ENCODE data around the gene PLXNB1. TPM values are rescaled to one million over a fixed set of nuclear protein-coding genes. Genes with fewer than 3 reads are reported as not detected.

Gene PLXNB1
- total and polyA plus RNA-seq, 2 of the 13 experiments (the other 11 are each of a cell fraction or from before 2014, with no cell fraction given), result 86.0 to 143 TPM

- TF ChIP-seq ARID5B (CRISPR knock-in tag; IDR thresholded peaks at IDR 0.05) (peak; percentile 82), SIX4 (CRISPR knock-in tag; IDR thresholded peaks at IDR 0.05) (peak; percentile 100), TMF1 (CRISPR knock-in tag; IDR thresholded peaks at IDR 0.05; ENCODE audit: low read depth) (no peak), HDAC6 (IDR thresholded peaks at IDR 0.05; ENCODE audit: low read depth, low read length) (no peak), HNRNPK (IDR thresholded peaks at IDR 0.05; ENCODE audit: low read depth, low read length, poor library complexity, severe bottlenecking) (no peak), ELF4 (CRISPR knock-in tag; IDR thresholded peaks at IDR 0.05; ENCODE audit: borderline replicate concordance) (0 out of 2 replicates have a peak, but pooled peaks have one; percentile 53), ZSCAN9 (CRISPR knock-in tag; IDR thresholded peaks at IDR 0.05; ENCODE audit: borderline replicate concordance) (peak; percentile 52; the same call in 1 of the 2 replicates), TFDP1 (CRISPR knock-in tag; IDR thresholded peaks at IDR 0.05; ENCODE audit: borderline replicate concordance) (peak; percentile 59; the same call in 1 of the 2 replicates), IRF2 (CRISPR knock-in tag; IDR thresholded peaks at IDR 0.05) (peak; percentile 68; the same call in 1 of the 2 replicates), ZNF879 (CRISPR knock-in tag; IDR thresholded peaks at IDR 0.05) (no peak), MXD1 (CRISPR knock-in tag; IDR thresholded peaks at IDR 0.05) (no peak), ZNF367 (CRISPR knock-in tag; IDR thresholded peaks at IDR 0.05; ENCODE audit: borderline replicate concordance) (no peak; the same call in 1 of the 2 replicates), TBX2 (CRISPR knock-in tag; IDR thresholded peaks at IDR 0.05; ENCODE audit: borderline replicate concordance) (peak; percentile 97), ZBTB26 (CRISPR knock-in tag; IDR thresholded peaks at IDR 0.05; ENCODE audit: borderline replicate concordance) (0 out of 2 replicates have a peak, but pooled peaks have one; percentile 12), SP4 (CRISPR knock-in tag; IDR thresholded peaks at IDR 0.05) (no peak), KLF6 (CRISPR knock-in tag; IDR thresholded peaks at IDR 0.05) (peak; percentile 89), PRPF4 (IDR thresholded peaks at IDR 0.05; ENCODE audit: low read depth, low read length, poor library complexity, severe bottlenecking) (no peak), STAT6 (CRISPR knock-in tag; IDR thresholded peaks at IDR 0.05; ENCODE audit: borderline replicate concordance) (no peak), ZBTB8A (CRISPR knock-in tag; IDR thresholded peaks at IDR 0.05; ENCODE audit: borderline replicate concordance, low read depth) (no peak; the same call in 1 of the 2 replicates)
Observed at GRCh38 chr3:48429960-48430707, at the start of gene PLXNB1 (continued).

All from HepG2 (cell line).